Measurements from ENCODE around the gene KLRK1.
"Not testable (repeated sequence)": the region's sequence is repeated elsewhere in the genome, so short reads cannot be mapped to it uniquely, and the experiment has no call there.

KLRK1 gene

GRCh38 chr12:10395390-10395998 lies 5.7 kb upstream of the KLRK1 start:
- no peaks in the 10 kb centered on the region for H3K9me3 ChIP-seq
- no peaks in the 10 kb centered on the region for H3K4me1 ChIP-seq
- DNase-seq, result no peak
- peaks cover 7% of the 10 kb centered on the region; the same call in 1 of the 2 replicates for H3K27me3 ChIP-seq
- H3K4me3 ChIP-seq (ENCODE audit: low read depth, low read length), result no peak overlapping the region
- no peaks in the 10 kb centered on the region for H3K36me3 ChIP-seq
- no peak for TF ChIP-seq CTCF (IDR thresholded peaks at IDR 0.05; ENCODE audit: low read depth, low read length)

- DNase-seq; H3K27me3 ChIP-seq; H3K4me3 ChIP-seq (ENCODE audit: low read depth, low read length); H3K4me1 ChIP-seq; H3K9me3 ChIP-seq; H3K36me3 ChIP-seq: not testable (repeated sequence)
Measured at GRCh38 chr12:10394531-10395152, 4.8 kb upstream of the KLRK1 start.

GRCh38 chr12:10393291-10393690 lies 3.5 kb upstream of the KLRK1 start:
- peaks cover 7% of the 10 kb centered on the region for H3K27me3 ChIP-seq
- no peaks in the 10 kb centered on the region for H3K9me3 ChIP-seq
- TF ChIP-seq CTCF (IDR thresholded peaks at IDR 0.05; ENCODE audit: low read depth, low read length), result no peak
- no peak for DNase-seq
- no peak overlapping the region for H3K4me3 ChIP-seq (ENCODE audit: low read depth, low read length)
- H3K36me3 ChIP-seq, result no peaks in the 10 kb centered on the region
- H3K4me1 ChIP-seq, result no peaks in the 10 kb centered on the region

GRCh38 chr12:10392394-10392930 lies 2.6 kb upstream of the KLRK1 start:
- Histone ChIP-seq H3K4me3 (ENCODE audit: low read depth, low read length) (no peak overlapping the region), H3K27me3 (peaks cover 7% of the 10 kb centered on the region; the same call in 1 of the 2 replicates), H3K4me1 (no peaks in the 10 kb centered on the region), H3K36me3 (no peaks in the 10 kb centered on the region), H3K9me3 (no peaks in the 10 kb centered on the region)
- no peak for TF ChIP-seq CTCF (IDR thresholded peaks at IDR 0.05; ENCODE audit: low read depth, low read length)
- DNase-seq, result no peak

GRCh38 chr12:10390991-10391390 lies 1.1 kb upstream of the KLRK1 start:
- not testable (repeated sequence) for H3K27me3 ChIP-seq; DNase-seq; H3K36me3 ChIP-seq; H3K9me3 ChIP-seq; H3K4me1 ChIP-seq; H3K4me3 ChIP-seq (ENCODE audit: low read depth, low read length)

GRCh38 chr12:10388624-10389413 lies 1.0 kb downstream of the KLRK1 start:
- Histone ChIP-seq H3K4me1 (no peaks in the 10 kb centered on the region), H3K27me3 (peaks cover 4% of the 10 kb centered on the region; the same call in 1 of the 2 replicates), H3K36me3 (no peaks in the 10 kb centered on the region), H3K9me3 (no peaks in the 10 kb centered on the region), H3K4me3 (ENCODE audit: low read depth, low read length) (no peak overlapping the region)
- TF ChIP-seq CTCF (IDR thresholded peaks at IDR 0.05; ENCODE audit: low read depth, low read length), result no peak
- DNase-seq, result no peak

GRCh38 chr12:10387498-10387897 lies 2.3 kb downstream of the KLRK1 start:
- H3K27me3 ChIP-seq; H3K9me3 ChIP-seq; H3K36me3 ChIP-seq; DNase-seq; H3K4me1 ChIP-seq; H3K4me3 ChIP-seq (ENCODE audit: low read depth, low read length): not testable (repeated sequence)

Measured in BE2C (cell line).